ENCODE data around the gene PLK4.

Gene PLK4

GRCh38 chr4:127880763-127881562, at the start of gene PLK4:
TSS of gene PLK4 (plus strand) at chr4:127880893. CDS start at chr4:127881135, 242 bp downstream.
- Histone ChIP-seq H3K27ac (ENCODE audit: low read length) (peak within 1 kb of the TSS; percentile 99), H3K9ac (ENCODE audit: low read depth, low read length) (peak within 1 kb of the TSS; percentile 100), H3K36me3 (ENCODE audit: insufficient read depth, low read depth, low read length) (peaks cover 41% of the 10 kb centered on the region), H3K4me3 (ENCODE audit: low read length) (peak within 1 kb of the TSS; percentile 99), H3K9me3 (ENCODE audit: insufficient read depth, low read depth, low read length) (no peaks in the 10 kb centered on the region), H3K27me3 (ENCODE audit: insufficient read depth, low read length) (no peaks in the 10 kb centered on the region), H3K4me1 (ENCODE audit: insufficient read depth, low read length) (no peaks in the 10 kb centered on the region)

GRCh38 chr4:127832585-127832984, 48.1 kb upstream of the PLK4 start:
- no peak overlapping the region for H3K4me3 ChIP-seq (ENCODE audit: low read length)
- no peaks in the 10 kb centered on the region; the same call in 1 of the 2 replicates for H3K36me3 ChIP-seq (ENCODE audit: insufficient read depth, low read depth, low read length)
- H3K4me1 ChIP-seq (ENCODE audit: insufficient read depth, low read length): no peaks in the 10 kb centered on the region
- no peak overlapping the region for H3K27ac ChIP-seq (ENCODE audit: low read length)
- no peaks in the 10 kb centered on the region for H3K9me3 ChIP-seq (ENCODE audit: insufficient read depth, low read depth, low read length)
- H3K9ac ChIP-seq (ENCODE audit: low read depth, low read length): no peak overlapping the region
- H3K27me3 ChIP-seq (ENCODE audit: insufficient read depth, low read length): no peaks in the 10 kb centered on the region

GRCh38 chr4:127843704-127844600, 36.7 kb upstream of the PLK4 start:
- no peaks in the 10 kb centered on the region for H3K27me3 ChIP-seq (ENCODE audit: insufficient read depth, low read length)
- H3K36me3 ChIP-seq (ENCODE audit: insufficient read depth, low read depth, low read length): no peaks in the 10 kb centered on the region
- no peak overlapping the region for H3K27ac ChIP-seq (ENCODE audit: low read length)
- H3K9me3 ChIP-seq (ENCODE audit: insufficient read depth, low read depth, low read length): no peaks in the 10 kb centered on the region
- no peak overlapping the region for H3K4me3 ChIP-seq (ENCODE audit: low read length)
- H3K9ac ChIP-seq (ENCODE audit: low read depth, low read length): no peak overlapping the region
- peaks cover 3% of the 10 kb centered on the region; the same call in 1 of the 2 replicates for H3K4me1 ChIP-seq (ENCODE audit: insufficient read depth, low read length)

GRCh38 chr4:127844601-127845116, 36.0 kb upstream of the PLK4 start:
- Histone ChIP-seq H3K36me3 (ENCODE audit: insufficient read depth, low read depth, low read length) (no peaks in the 10 kb centered on the region), H3K9ac (ENCODE audit: low read depth, low read length) (no peak overlapping the region), H3K9me3 (ENCODE audit: insufficient read depth, low read depth, low read length) (0 out of 2 replicates have a peak, but pooled peaks cover under 1% of the 10 kb centered on the region), H3K4me3 (ENCODE audit: low read length) (no peak overlapping the region), H3K4me1 (ENCODE audit: insufficient read depth, low read length) (peaks cover 3% of the 10 kb centered on the region; the same call in 1 of the 2 replicates), H3K27ac (ENCODE audit: low read length) (no peak overlapping the region), H3K27me3 (ENCODE audit: insufficient read depth, low read length) (no peaks in the 10 kb centered on the region)

- H3K27ac ChIP-seq (ENCODE audit: low read length): no peak overlapping the region
- H3K9me3 ChIP-seq (ENCODE audit: insufficient read depth, low read depth, low read length): peaks cover 10% of the 10 kb centered on the region; the same call in 1 of the 2 replicates
- H3K4me3 ChIP-seq (ENCODE audit: low read length): no peak overlapping the region
- H3K36me3 ChIP-seq (ENCODE audit: insufficient read depth, low read depth, low read length): no peaks in the 10 kb centered on the region
- H3K4me1 ChIP-seq (ENCODE audit: insufficient read depth, low read length): peaks cover 3% of the 10 kb centered on the region; the same call in 1 of the 2 replicates
- H3K9ac ChIP-seq (ENCODE audit: low read depth, low read length): no peak overlapping the region
- H3K27me3 ChIP-seq (ENCODE audit: insufficient read depth, low read length): no peaks in the 10 kb centered on the region
These were observed 34.6 kb upstream of the PLK4 start for GRCh38 chr4:127846061-127846460.

- H3K36me3 ChIP-seq (ENCODE audit: insufficient read depth, low read depth, low read length): no peaks in the 10 kb centered on the region
- H3K9me3 ChIP-seq (ENCODE audit: insufficient read depth, low read depth, low read length): peaks cover 10% of the 10 kb centered on the region; the same call in 1 of the 2 replicates
- H3K9ac ChIP-seq (ENCODE audit: low read depth, low read length): no peak overlapping the region
- no peak overlapping the region for H3K27ac ChIP-seq (ENCODE audit: low read length)
- H3K27me3 ChIP-seq (ENCODE audit: insufficient read depth, low read length): no peaks in the 10 kb centered on the region
- no peak overlapping the region for H3K4me3 ChIP-seq (ENCODE audit: low read length)
- H3K4me1 ChIP-seq (ENCODE audit: insufficient read depth, low read length): peaks cover 3% of the 10 kb centered on the region; the same call in 1 of the 2 replicates
These were observed 33.9 kb upstream of the PLK4 start for GRCh38 chr4:127846765-127847164.

GRCh38 chr4:127849505-127850234, 31.0 kb upstream of the PLK4 start:
- no peaks in the 10 kb centered on the region for H3K27me3 ChIP-seq (ENCODE audit: insufficient read depth, low read length)
- H3K9me3 ChIP-seq (ENCODE audit: insufficient read depth, low read depth, low read length): peaks cover 10% of the 10 kb centered on the region; the same call in 1 of the 2 replicates
- H3K4me1 ChIP-seq (ENCODE audit: insufficient read depth, low read length): peaks cover 9% of the 10 kb centered on the region; the same call in 1 of the 2 replicates
- H3K4me3 ChIP-seq (ENCODE audit: low read length): no peak overlapping the region
- no peak overlapping the region for H3K9ac ChIP-seq (ENCODE audit: low read depth, low read length)
- no peak overlapping the region for H3K27ac ChIP-seq (ENCODE audit: low read length)
- H3K36me3 ChIP-seq (ENCODE audit: insufficient read depth, low read depth, low read length): no peaks in the 10 kb centered on the region

GRCh38 chr4:127852661-127853060, 28.0 kb upstream of the PLK4 start:
- H3K9ac ChIP-seq (ENCODE audit: low read depth, low read length): peak overlapping the region; percentile 47; the same call in 1 of the 2 replicates
- H3K27ac ChIP-seq (ENCODE audit: low read length): no peak overlapping the region
- H3K9me3 ChIP-seq (ENCODE audit: insufficient read depth, low read depth, low read length): peaks cover 10% of the 10 kb centered on the region; the same call in 1 of the 2 replicates
- H3K4me3 ChIP-seq (ENCODE audit: low read length): no peak overlapping the region
- no peaks in the 10 kb centered on the region for H3K27me3 ChIP-seq (ENCODE audit: insufficient read depth, low read length)
- H3K36me3 ChIP-seq (ENCODE audit: insufficient read depth, low read depth, low read length): no peaks in the 10 kb centered on the region
- H3K4me1 ChIP-seq (ENCODE audit: insufficient read depth, low read length): peaks cover 14% of the 10 kb centered on the region; the same call in 1 of the 2 replicates

GRCh38 chr4:127856196-127856812, 24.4 kb upstream of the PLK4 start:
- Histone ChIP-seq H3K36me3 (ENCODE audit: insufficient read depth, low read depth, low read length) (no peaks in the 10 kb centered on the region), H3K9ac (ENCODE audit: low read depth, low read length) (no peak overlapping the region), H3K27me3 (ENCODE audit: insufficient read depth, low read length) (no peaks in the 10 kb centered on the region), H3K4me3 (ENCODE audit: low read length) (no peak overlapping the region), H3K9me3 (ENCODE audit: insufficient read depth, low read depth, low read length) (peaks cover 4% of the 10 kb centered on the region; the same call in 1 of the 2 replicates), H3K4me1 (ENCODE audit: insufficient read depth, low read length) (peaks cover 14% of the 10 kb centered on the region; the same call in 1 of the 2 replicates), H3K27ac (ENCODE audit: low read length) (no peak overlapping the region)

GRCh38 chr4:127856813-127857447, 23.8 kb upstream of the PLK4 start:
- H3K9ac ChIP-seq (ENCODE audit: low read depth, low read length): no peak overlapping the region
- no peak overlapping the region for H3K27ac ChIP-seq (ENCODE audit: low read length)
- no peak overlapping the region for H3K4me3 ChIP-seq (ENCODE audit: low read length)
- H3K36me3 ChIP-seq (ENCODE audit: insufficient read depth, low read depth, low read length): no peaks in the 10 kb centered on the region
- H3K9me3 ChIP-seq (ENCODE audit: insufficient read depth, low read depth, low read length): peaks cover 4% of the 10 kb centered on the region; the same call in 1 of the 2 replicates
- peaks cover 14% of the 10 kb centered on the region; the same call in 1 of the 2 replicates for H3K4me1 ChIP-seq (ENCODE audit: insufficient read depth, low read length)
- H3K27me3 ChIP-seq (ENCODE audit: insufficient read depth, low read length): no peaks in the 10 kb centered on the region

All from iPS-20b (cell line).